Measurements from ENCODE around the gene MAPK8IP1. TPM values are rescaled to one million over a fixed set of nuclear protein-coding genes. Genes with fewer than 3 reads are reported as not detected.
A peak's percentile ranks its signal among the peaks of the same experiment; 100 is the strongest.
"Not testable (repeated sequence)": the region's sequence is repeated elsewhere in the genome, so short reads cannot be mapped to it uniquely, and the experiment has no call there.

The MAPK8IP1 gene
- polyA plus RNA-seq, 1 experiment = 8.7 TPM

- POLR2A ChIA-PET = no interaction called here
Measured at GRCh38 chr11:45899086-45899447, 13.6 kb downstream of the MAPK8IP1 start.

DNA sequence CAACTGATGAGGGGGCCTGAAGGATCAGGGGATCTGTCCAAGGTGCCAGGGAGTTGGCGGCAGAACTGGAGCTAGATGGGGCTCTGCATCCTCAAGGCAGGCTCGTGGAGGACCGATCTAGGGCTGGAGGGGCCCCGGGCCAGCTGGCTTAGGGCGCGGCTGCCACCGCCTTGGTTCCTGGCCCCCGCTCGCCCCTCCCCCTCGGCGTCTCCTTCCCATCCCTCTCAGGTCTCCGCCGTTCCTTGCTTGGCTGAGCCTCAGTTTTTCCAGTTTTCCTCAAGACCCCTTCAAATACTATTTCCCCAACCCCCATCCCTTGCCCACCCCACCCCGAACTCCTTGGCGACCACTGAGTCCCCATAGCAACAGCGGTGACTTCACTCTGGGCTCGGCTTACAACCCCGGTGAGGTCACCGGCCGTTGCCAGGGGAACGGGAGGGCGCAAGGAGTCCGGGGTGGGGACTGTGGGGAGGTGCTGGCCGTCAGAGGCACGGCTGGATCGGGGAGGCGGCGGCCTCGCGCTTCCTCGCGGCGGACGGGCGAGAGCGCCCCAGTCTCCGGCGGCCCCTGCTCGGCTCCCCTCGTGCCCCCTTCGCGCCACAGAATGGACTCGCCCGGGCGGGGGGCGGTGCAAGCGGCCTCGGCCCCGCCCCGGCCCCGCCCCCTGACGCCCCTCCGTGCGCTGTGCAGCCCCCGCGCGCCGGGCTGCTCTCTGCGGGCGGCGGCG is 14.2 kb downstream of the MAPK8IP1 start:
- Histone ChIP-seq H3K27me3 (ENCODE audit: control insufficient read depth, insufficient read depth, low read length) (peaks cover 3% of the 10 kb centered on the region), H3K4me3 (ENCODE audit: low read depth, low read length) (peak overlapping the region; percentile 66), H3K36me3 (ENCODE audit: control insufficient read depth, insufficient read depth, low read length) (peaks cover 3% of the 10 kb centered on the region)
- DNase-seq (ENCODE audit: low read depth) = peak; percentile 36
- CTCF ChIA-PET = interaction anchor here (0.5 to 1.7 kb wide), 5 partner anchors 26 to 65 kb away, joined by 3 to 6 read pairs (median 3); partner anchors contain the start of gene CRY2
- POLR2A ChIA-PET = no interaction called here
- no peak for TF ChIP-seq CTCF (IDR thresholded peaks at IDR 0.05; ENCODE audit: insufficient read depth, low read depth, low read length)

More at GRCh38 chr11:45899086-45899447, 13.6 kb downstream of the MAPK8IP1 start:
- TF ChIP-seq CTCF (IDR thresholded peaks at IDR 0.05; ENCODE audit: insufficient read depth, low read depth, low read length) = no peak
- no peak for DNase-seq (ENCODE audit: low read depth)
- Histone ChIP-seq H3K4me3 (ENCODE audit: low read depth, low read length) (no peak overlapping the region), H3K27me3 (ENCODE audit: control insufficient read depth, insufficient read depth, low read length) (peaks cover 3% of the 10 kb centered on the region), H3K36me3 (ENCODE audit: control insufficient read depth, insufficient read depth, low read length) (peaks cover 3% of the 10 kb centered on the region)
- CTCF ChIA-PET = interaction anchor here (0.5 to 1.7 kb wide), 4 partner anchors 26 to 65 kb away, joined by 3 to 6 read pairs (median 4); partner anchors contain the start of gene CRY2

GRCh38 chr11:45900175-45900800 is 14.8 kb downstream of the MAPK8IP1 start:
- DNase-seq (ENCODE audit: low read depth); H3K27me3 ChIP-seq (ENCODE audit: control insufficient read depth, insufficient read depth, low read length); H3K36me3 ChIP-seq (ENCODE audit: control insufficient read depth, insufficient read depth, low read length); POLR2A ChIA-PET: not testable (repeated sequence)
- CTCF ChIA-PET = interaction anchor here (1.1 to 1.3 kb wide), 2 partner anchors 28 to 58 kb away, joined by 3 to 6 read pairs; no protein-coding TSS in a partner anchor
- H3K4me3 ChIP-seq (ENCODE audit: low read depth, low read length) = peak overlapping the region; percentile 66

DNA sequence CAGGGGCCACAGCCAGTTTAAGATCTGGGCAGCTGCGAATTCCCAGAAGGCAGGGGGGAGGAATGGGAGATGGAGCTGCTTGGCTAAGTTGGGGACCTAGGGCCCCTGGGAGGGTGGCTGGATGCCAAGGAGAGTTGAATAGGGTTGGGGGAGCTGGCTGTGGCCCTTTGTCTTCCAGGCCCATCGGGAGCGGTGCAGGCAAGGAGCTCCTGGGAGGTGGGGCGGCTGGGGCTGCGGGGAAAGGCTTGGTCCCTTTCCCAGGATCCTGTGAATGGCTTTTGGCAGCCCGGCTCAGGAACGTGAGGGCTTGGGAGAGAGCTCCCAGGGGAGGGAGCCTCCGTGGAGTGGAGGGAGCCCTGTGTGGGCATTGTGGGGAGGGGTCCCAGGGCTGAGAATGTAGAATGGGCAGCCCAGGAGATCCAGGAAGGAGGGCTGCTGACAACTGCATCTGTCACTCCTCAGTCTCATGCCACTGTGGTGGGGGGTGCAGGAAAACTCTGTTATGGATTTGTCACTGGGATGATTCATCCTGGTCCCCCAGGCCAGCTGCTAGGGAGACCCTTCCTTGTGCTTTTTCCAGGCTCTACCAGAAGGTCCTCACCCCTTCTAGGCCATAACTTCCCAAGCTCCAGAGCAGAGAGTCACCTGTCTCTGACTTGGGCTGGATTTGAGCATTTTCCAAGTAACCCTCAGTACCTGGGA is 15.6 kb downstream of the MAPK8IP1 start:
- POLR2A ChIA-PET = interaction anchor here (0.6 kb wide), 1 partner anchor 14 kb away, joined by 3 read pairs; no protein-coding TSS in a partner anchor
- peaks cover 4% of the 10 kb centered on the region for H3K36me3 ChIP-seq (ENCODE audit: control insufficient read depth, insufficient read depth, low read length)
- DNase-seq (ENCODE audit: low read depth) = no peak
- H3K4me3 ChIP-seq (ENCODE audit: low read depth, low read length) = peak overlapping the region; percentile 66
- CTCF ChIA-PET = interaction anchor here (0.6 to 1.3 kb wide), 3 partner anchors 29 to 561 kb away, joined by 3 to 6 read pairs (median 3); no protein-coding TSS in a partner anchor
- TF ChIP-seq CTCF (IDR thresholded peaks at IDR 0.05; ENCODE audit: insufficient read depth, low read depth, low read length) = no peak
- H3K27me3 ChIP-seq (ENCODE audit: control insufficient read depth, insufficient read depth, low read length) = peaks cover 3% of the 10 kb centered on the region

DNA sequence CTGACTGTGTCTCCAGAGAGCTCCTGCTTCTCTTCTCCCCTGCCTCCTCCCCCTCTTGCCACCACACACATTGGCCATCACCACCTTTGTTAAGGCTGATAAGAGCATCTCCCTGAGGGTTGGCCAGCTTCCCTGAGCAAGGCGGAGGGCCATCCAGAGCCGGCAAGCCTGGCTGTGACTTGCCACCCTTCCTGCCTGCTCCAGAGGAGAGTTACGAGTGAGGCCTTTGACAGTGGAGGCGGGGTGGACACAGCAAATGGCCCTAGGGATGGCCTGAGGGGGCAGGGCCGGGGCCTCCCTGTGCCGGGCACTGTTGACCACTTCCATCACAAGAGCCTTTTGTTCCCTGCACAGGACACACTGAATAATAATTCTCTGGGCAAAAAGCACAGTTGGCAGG is 16.2 kb downstream of the MAPK8IP1 start:
- no peak overlapping the region for H3K4me3 ChIP-seq (ENCODE audit: low read depth, low read length)
- CTCF ChIA-PET = interaction anchor here (0.6 kb wide), 1 partner anchor 562 kb away, joined by 3 read pairs; no protein-coding TSS in a partner anchor
- no peak for DNase-seq (ENCODE audit: low read depth)
- no peak for TF ChIP-seq CTCF (IDR thresholded peaks at IDR 0.05; ENCODE audit: insufficient read depth, low read depth, low read length)
- POLR2A ChIA-PET = interaction anchor here (0.6 kb wide), 1 partner anchor 14 kb away, joined by 3 read pairs; no protein-coding TSS in a partner anchor
- peaks cover 3% of the 10 kb centered on the region for H3K27me3 ChIP-seq (ENCODE audit: control insufficient read depth, insufficient read depth, low read length)
- H3K36me3 ChIP-seq (ENCODE audit: control insufficient read depth, insufficient read depth, low read length) = peaks cover 4% of the 10 kb centered on the region
